GM12873 (cell line): ENCODE measurements around the gene DDX54.

Experiments used
- CTCF ChIP-seq: IDR thresholded peaks from 2 replicates; pipeline ENCODE4 v1.5.1; 2012; ENCODE audit warnings: low read depth, mild to moderate bottlenecking, moderate library complexity, low read length, control low read depth; ENCODE audit not compliant: insufficient read depth; ENCODE audit errors: missing control alignments

The DDX54 gene

GRCh38 chr12:113231235-113232088 lies 46.2 kb upstream of the DDX54 start:
- TF ChIP-seq CTCF: no peak

DNA sequence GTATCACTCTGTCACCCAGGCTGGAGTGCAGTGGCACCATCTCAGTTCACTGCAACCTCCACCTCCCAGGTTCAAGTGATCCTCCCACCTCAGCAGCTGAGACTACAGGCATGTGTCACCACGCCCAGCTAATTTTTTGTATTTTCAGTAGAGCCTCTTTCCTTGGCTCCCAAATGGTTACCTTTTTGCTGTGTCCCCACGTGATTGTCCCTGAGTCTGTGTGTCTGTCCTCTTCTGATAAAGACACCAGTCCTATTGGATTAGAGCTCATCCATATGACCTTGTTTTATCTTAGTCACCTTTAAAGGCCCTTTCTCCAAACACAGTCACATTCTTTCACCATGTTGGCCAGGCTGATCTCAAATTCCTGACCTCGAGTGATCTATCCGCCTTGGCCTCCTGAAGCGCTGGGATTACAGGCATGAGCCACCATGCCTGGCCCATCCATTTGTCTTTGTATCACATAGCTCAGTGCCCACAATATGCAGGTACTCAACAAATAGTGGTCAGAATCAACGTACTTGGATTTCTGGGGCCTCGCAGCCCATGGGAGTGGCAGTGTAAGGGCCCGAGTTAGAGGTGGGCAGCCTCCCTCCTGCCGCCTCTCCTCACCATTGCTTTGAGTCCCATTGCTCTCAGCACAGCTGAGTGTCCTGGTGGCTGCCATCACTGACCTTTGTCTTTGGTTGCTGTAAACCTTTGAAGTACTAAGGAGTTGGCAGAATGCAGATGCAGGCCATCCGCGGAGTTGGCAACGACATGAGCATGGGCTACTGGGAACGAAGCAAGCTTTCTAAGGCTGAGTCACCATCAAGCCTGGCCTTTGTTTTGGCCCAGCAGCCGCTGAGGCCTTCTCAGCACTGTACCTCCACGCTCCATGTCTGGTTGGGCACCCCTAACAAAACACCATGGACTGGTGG lies 45.3 kb upstream of the DDX54 start:
- no peak for TF ChIP-seq CTCF

DNA sequence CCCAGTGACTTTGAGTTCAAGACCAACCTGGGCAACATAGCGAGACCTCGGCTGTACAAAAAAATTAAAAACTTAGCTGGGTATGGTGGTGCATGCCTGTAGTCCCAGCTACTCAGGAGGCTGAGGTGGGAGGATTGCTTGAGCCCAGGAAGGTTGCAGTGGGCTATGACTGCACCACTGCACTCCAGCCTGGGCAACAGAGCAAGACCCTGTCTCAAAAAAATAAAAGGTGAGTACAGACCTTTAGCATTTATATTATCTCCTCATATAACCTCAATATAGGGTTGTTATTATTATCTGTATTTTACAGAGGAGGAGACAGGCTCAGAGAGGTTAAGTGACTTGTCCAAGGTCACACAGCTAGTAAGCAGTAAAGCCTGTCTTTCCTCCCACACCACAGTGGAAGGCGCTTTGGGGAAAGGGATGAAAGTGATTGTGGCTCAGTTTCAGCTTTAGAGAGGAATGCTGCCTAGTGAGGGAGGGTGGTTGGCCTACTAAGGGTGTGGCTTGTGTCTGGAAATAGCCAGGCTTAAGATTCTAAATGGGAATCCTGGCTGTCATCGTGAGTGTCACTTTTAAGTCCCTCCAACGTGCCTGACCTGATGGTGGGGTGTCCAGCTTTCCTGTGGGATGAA lies 43.2 kb upstream of the DDX54 start:
- no peak for TF ChIP-seq CTCF

- no peak for TF ChIP-seq CTCF
Measured at GRCh38 chr12:113227686-113228391, 42.6 kb upstream of the DDX54 start.

DNA sequence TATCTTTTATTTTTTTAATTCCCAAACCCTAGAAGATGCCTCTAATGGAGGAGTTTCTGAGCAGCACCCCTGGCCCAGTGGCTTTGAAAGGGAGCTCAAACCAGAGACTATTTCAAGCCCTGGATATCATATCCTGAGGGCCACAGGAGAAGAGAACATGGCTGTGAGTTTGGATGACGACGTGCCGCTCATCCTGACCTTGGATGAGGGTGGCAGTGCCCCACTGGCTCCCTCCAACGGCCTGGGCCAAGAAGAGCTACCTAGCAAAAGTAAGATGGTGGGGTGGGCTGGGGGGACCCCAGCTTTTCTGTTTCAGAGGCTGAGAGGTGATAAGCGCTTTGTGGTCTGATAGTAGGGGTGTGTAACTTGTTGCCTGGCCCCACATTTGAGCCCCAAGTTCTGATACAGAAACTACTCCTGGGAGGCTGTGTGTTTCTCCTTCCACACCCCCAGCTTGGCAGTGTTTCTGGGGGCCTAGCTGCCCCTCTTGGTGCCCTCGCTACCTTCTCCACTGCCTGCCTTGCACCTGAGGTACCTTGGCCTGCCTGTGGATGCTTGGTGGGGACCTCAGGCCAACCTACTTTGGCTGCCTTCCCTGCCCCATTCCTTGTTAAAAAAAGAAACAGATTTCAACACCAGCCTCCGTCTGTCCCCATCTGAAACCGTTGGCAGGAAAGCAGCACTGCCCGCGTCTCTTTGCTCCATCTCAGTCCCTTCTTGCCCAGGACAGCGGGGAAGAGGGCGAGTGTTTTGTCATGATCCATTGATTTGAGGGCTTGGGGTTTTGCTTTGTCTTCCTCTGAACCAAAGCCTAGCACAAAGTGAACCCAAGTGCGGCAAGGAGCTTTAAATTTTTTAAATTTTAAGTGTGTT lies 41.7 kb upstream of the DDX54 start:
- no peak for TF ChIP-seq CTCF

DNA sequence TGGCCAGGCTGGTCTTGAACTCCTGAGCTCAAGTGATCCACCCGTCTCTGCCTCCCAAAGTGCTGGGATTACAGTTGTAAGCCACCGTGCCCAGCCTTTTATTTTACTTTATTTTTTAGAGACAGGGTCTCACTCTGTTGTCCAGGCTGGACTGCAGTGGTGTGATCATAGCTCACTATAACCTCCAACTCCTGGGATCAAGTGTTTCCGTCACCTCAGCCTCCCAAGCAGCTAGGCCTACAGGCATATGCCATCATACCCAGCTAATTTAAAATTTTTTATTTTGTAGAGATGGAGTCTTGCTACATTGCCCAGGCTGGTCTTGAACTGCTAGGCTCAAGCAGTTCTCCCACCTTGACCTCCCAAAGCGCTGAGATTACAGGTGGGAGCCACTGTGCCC lies 39.7 kb upstream of the DDX54 start:
- TF ChIP-seq CTCF: no peak
